Prostate gland (tissue), 2 donors: ENCODE measurements around the gene RER1. TPM values are rescaled to one million over a fixed set of nuclear protein-coding genes. Genes with fewer than 3 reads are reported as not detected.

ENCODE experiments used
- DNase-seq: peaks from one replicate; pipeline ENCODE4 v3.0.0-alpha.2; 2019; ENCODE audit warnings: low spot score
- H3K27ac ChIP-seq, 2 donors: fragments of 200-600 bp; sonication (generic); 2 replicates each; pipeline ENCODE4 v1.5.1; 2017 to 2019
- H3K27me3 ChIP-seq: fragments of 200-600 bp; sonication (generic); replicated peaks from 2 replicates; pipeline ENCODE4 v1.5.1; 2019; ENCODE audit not compliant: insufficient read depth
- H3K36me3 ChIP-seq, 2 donors: fragments of 200-600 bp; sonication (generic); 1 replicate in 1 of 2; 2 replicates in 1 of 2; pipeline versions ENCODE4 v1.5.1 to v1.8.1; 2017 to 2019
- H3K4me1 ChIP-seq: fragments of 200-600 bp; sonication (generic); replicated peaks from 2 replicates; pipeline ENCODE4 v1.5.1; 2019
- H3K4me3 ChIP-seq, 2 donors: fragments of 200-600 bp; sonication (generic); 2 replicates each; pipeline ENCODE4 v1.5.1; 2017 to 2019
- H3K9me3 ChIP-seq: fragments of 200-600 bp; sonication (generic); 2 replicates; pipeline ENCODE4 v1.5.1; 2017
- POLR2A ChIP-seq: fragments of 450-650 bp; IDR thresholded peaks from one replicate; pipeline ENCODE4 v1.6.1; 2016; ENCODE audit warnings: antibody characterized with exemption, mild to moderate bottlenecking
- POLR2AphosphoS5 ChIP-seq: sonication (generic); formaldehyde crosslinking; IDR thresholded peaks from one replicate; pipeline ENCODE4 v1.6.1; 2017; ENCODE audit warnings: antibody characterized with exemption
- WGBS: methylation state at CpG from one replicate; pipeline ENCODE4 v1.1.5; 2018; 5-methylcytosine and 5-hydroxymethylcytosine counted together
- intact Hi-C: fragments of 100-400 bp; cut with DNase I; formaldehyde crosslinking; loops from one replicate; pipeline ENCODE4 v1.14.2; 2022
- total RNA-seq, 2 donors: library from RNA; depleted of rRNA; stranded (reverse); fragments of >200 nt; gene quantifications; one replicate each; pipeline ENCODE4 v1.1.0, GENCODE V29; 2016
- TF ChIP-seq, protein P1 (sequence below), 4 experiments: fragments of 200-600 bp in 2 of 4; fragments of 450-650 bp in 2 of 4; sonication (generic) in 2 of 4; IDR thresholded peaks; 1 replicate in 3 of 4; 2 replicates in 1 of 4; pipeline ENCODE4 v1.5.1; 2016 to 2019; ENCODE audit warnings: antibody characterized with exemption in 4 of 4, mild to moderate bottlenecking in 2 of 4, moderate library complexity in 2 of 4

RER1 gene
- total RNA-seq, 2 donors from 2014 or later = 86.1 to 97.0 TPM

DNA sequence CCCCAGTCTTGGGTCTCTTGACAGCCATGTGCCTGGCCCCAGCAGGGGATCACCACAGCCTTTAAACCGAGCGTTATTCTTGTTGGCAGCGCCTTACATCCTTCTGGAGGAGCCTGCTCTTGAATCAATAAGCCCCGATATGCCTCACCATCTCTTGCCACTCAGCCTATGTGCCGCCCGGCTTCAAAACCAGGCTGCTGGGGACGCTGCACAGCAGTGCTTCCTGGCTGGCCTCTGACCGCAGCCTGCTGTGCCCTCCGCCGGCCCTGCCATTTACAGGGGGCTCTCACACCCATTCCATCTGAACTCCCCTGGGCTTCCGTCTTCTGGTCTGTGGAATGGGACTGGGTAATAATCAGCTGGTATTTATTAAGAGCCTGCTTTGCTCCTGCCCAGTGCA, 23.7 kb downstream of the RER1 start:
- H3K4me3 ChIP-seq = no peak overlapping the region
- intact Hi-C loops = loop anchor here (5.0 to 10.0 kb wide), 2 partner anchors 229 to 1007 kb away; no protein-coding TSS in a partner anchor
- no peak for DNase-seq
- TF ChIP-seq, protein P1, sequence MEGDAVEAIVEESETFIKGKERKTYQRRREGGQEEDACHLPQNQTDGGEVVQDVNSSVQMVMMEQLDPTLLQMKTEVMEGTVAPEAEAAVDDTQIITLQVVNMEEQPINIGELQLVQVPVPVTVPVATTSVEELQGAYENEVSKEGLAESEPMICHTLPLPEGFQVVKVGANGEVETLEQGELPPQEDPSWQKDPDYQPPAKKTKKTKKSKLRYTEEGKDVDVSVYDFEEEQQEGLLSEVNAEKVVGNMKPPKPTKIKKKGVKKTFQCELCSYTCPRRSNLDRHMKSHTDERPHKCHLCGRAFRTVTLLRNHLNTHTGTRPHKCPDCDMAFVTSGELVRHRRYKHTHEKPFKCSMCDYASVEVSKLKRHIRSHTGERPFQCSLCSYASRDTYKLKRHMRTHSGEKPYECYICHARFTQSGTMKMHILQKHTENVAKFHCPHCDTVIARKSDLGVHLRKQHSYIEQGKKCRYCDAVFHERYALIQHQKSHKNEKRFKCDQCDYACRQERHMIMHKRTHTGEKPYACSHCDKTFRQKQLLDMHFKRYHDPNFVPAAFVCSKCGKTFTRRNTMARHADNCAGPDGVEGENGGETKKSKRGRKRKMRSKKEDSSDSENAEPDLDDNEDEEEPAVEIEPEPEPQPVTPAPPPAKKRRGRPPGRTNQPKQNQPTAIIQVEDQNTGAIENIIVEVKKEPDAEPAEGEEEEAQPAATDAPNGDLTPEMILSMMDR (IDR thresholded peaks at IDR 0.05) = no peak
- TF ChIP-seq POLR2AphosphoS5 = no peak
- TF ChIP-seq POLR2A = no peak
- 58% methylated on average over 11 of the region's 11 CpGs for WGBS
- peaks cover 40% of the 10 kb centered on the region for H3K4me1 ChIP-seq
- H3K27me3 ChIP-seq = no peaks in the 10 kb centered on the region
- no peaks in the 10 kb centered on the region for H3K9me3 ChIP-seq
- peak overlapping the region; percentile 79 to 85 for H3K27ac ChIP-seq
- H3K36me3 ChIP-seq = no peaks in the 10 kb centered on the region

DNA sequence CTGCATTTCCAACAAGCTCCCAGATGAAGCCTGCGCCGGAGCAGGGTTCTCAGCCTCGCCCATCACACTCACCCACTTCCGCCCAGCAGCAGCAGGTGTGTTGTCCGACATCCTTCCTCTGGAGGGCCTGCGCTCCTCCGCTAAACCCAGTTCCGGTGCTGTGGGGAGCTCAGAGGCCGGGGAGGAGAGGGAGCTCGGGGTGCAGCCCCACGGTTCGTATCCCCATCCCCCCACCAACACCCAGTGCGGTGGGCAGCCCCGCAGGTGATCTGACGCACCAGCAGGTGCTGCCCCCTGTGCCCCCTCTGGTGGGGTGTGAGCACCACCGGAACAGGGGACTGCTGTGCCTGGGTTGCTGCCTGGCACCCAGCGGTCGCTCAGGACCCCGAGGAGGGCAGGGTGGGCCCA, 24.2 kb downstream of the RER1 start:
- Histone ChIP-seq H3K9me3 (no peaks in the 10 kb centered on the region), H3K4me3 (peak overlapping the region in 1 of 2 donors; percentile 18), H3K36me3 (no peaks in the 10 kb centered on the region), H3K4me1 (peaks cover 40% of the 10 kb centered on the region), H3K27me3 (no peaks in the 10 kb centered on the region), H3K27ac (peak overlapping the region; percentile 79 to 85)
- peak; percentile 22 for DNase-seq
- 44% methylated on average over 19 of the region's 19 CpGs for WGBS
- intact Hi-C loops = loop anchor here (5.0 to 10.0 kb wide), 2 partner anchors 229 to 1006 kb away; no protein-coding TSS in a partner anchor
- TF ChIP-seq POLR2A = no peak
- TF ChIP-seq, protein P1 (IDR thresholded peaks at IDR 0.05) = peak in 2 of 4 experiments; percentile 25 to 32

DNA sequence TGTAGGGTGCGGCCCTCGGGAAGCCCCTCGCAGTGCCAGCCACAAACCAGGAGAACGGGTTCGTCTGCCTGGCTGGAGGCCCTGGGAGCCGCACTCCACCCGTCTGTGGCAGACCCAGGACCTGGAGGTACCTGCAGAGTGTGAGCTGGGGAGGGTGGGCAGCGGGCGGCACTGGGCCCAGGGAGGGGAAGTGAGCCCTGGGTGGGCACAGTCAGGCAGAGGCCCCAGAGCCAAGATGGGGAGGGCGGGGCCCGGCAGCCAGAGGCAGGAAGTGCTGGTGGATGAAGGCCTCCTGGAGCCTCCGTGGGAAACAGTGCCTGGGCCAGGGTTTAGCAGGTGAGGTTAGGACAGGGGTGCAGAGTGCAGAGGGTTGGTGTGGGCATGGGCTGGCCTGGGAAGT, 24.8 kb downstream of the RER1 start:
- Histone ChIP-seq H3K27ac (peak overlapping the region; percentile 79 to 85), H3K9me3 (no peaks in the 10 kb centered on the region), H3K36me3 (no peaks in the 10 kb centered on the region), H3K4me1 (peaks cover 38% of the 10 kb centered on the region), H3K4me3 (peak overlapping the region; percentile 18 to 31), H3K27me3 (no peaks in the 10 kb centered on the region)
- intact Hi-C loops = loop anchor here (5.0 to 10.0 kb wide), 2 partner anchors 228 to 1006 kb away; no protein-coding TSS in a partner anchor
- peak; percentile 69 for DNase-seq
- TF ChIP-seq POLR2AphosphoS5 (peak; percentile 60), POLR2A (peak; percentile 30)
- TF ChIP-seq, protein P1 (IDR thresholded peaks at IDR 0.05) = no peak
- 10% methylated on average over 12 of the region's 12 CpGs for WGBS

DNA sequence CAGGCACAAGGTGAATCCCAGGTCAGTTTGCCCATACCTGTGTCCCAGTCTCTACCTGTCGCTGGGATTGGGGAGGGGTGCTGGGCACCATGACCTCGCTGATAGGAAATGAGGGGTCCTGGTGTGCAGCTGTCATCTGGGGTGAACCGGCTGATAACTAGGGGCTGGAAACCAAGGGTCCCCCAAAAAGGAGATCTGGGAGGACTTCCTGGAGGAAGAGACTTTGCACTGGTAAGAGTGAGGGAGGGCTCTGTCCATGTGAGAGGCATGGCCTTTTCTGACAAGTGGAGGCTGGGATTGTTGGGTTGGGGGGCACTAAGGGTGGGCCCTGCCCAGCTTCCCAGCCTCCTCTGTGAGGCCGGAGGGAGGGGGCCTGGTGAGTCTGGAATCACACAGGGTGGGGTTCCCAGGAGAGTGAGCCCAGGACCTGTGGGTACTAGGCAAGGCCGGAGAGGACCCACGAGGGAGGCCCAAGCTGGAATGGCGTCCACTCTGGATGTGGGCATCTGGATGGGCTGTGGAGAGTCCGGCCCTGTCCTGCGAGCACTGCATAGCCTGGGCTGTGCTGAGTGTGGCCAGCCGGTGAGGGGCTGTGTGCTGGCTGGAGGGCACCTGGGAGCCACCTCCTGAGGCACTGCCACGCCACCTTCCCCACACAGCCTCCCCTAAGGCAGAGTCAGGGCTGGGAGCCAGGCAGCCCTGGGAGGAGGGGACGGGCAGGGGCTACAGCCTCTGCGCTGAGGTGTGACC, 25.6 kb downstream of the RER1 start:
- H3K4me3 ChIP-seq = peak overlapping the region; percentile 18 to 31
- no peak for TF ChIP-seq POLR2A
- TF ChIP-seq POLR2AphosphoS5 = no peak
- TF ChIP-seq, protein P1 (IDR thresholded peaks at IDR 0.05) = no peak
- H3K36me3 ChIP-seq = no peaks in the 10 kb centered on the region
- peaks cover 34% of the 10 kb centered on the region for H3K4me1 ChIP-seq
- peak overlapping the region; percentile 79 to 85 for H3K27ac ChIP-seq
- intact Hi-C loops = loop anchor here (5.0 to 10.0 kb wide), 2 partner anchors 228 to 1005 kb away; no protein-coding TSS in a partner anchor
- DNase-seq = no peak
- WGBS = 74% methylated on average over 9 of the region's 13 CpGs
- H3K27me3 ChIP-seq = no peaks in the 10 kb centered on the region
- H3K9me3 ChIP-seq = no peaks in the 10 kb centered on the region
